CD14-positive monocyte (primary cell): ENCODE measurements around the gene CRIM1. TPM values are rescaled to one million over a fixed set of nuclear protein-coding genes. Genes with fewer than 3 reads are reported as not detected.

Experiments used
- DNase-seq, 3 donors: peaks; one replicate each; pipeline ENCODE4 v3.0.0-alpha.2; 2011 to 2022
- H2AFZ ChIP-seq: 2 replicates; pipeline ENCODE4 v1.6.0; 2012; ENCODE audit warnings: mild to moderate bottlenecking, low read depth, low read length, inconsistent platforms; ENCODE audit not compliant: insufficient read depth, poor library complexity, severe bottlenecking
- H3K27ac ChIP-seq, 2 donors: 1 replicate in 1 of 2; 2 replicates in 1 of 2; pipeline ENCODE4 v1.5.1; 2012 to 2013; ENCODE audit warnings: low read length in 2 of 2, control low read depth in 1 of 2, inconsistent platforms in 1 of 2, low read depth in 1 of 2, mild to moderate bottlenecking in 1 of 2
- H3K27me3 ChIP-seq, 2 donors: one replicate each; pipeline versions ENCODE4 v1.6.0 to v1.6.1; 2011 to 2013; ENCODE audit warnings: low read length in 2 of 2; ENCODE audit not compliant: control insufficient read depth in 2 of 2, insufficient read depth in 2 of 2
- H3K36me3 ChIP-seq, 2 donors: replicated peaks in 1 of 2; 1 replicate in 1 of 2; 2 replicates in 1 of 2; pipeline versions ENCODE4 v1.5.1 to v1.6.1; 2012 to 2013; ENCODE audit warnings: low read length in 2 of 2, control low read depth in 1 of 2, inconsistent platforms in 1 of 2, mild to moderate bottlenecking in 1 of 2; ENCODE audit not compliant: insufficient read depth in 2 of 2, control insufficient read depth in 1 of 2
- H3K4me1 ChIP-seq, 2 donors: 1 replicate in 1 of 2; 2 replicates in 1 of 2; pipeline versions ENCODE4 v1.5.1 to v1.6.1; 2012 to 2013; ENCODE audit warnings: low read length in 2 of 2, control low read depth in 1 of 2, inconsistent platforms in 1 of 2, mild to moderate bottlenecking in 1 of 2, moderate library complexity in 1 of 2; ENCODE audit not compliant: insufficient read depth in 2 of 2, control insufficient read depth in 1 of 2
- H3K4me2 ChIP-seq: replicated peaks from 2 replicates; pipeline ENCODE3; 2012; ENCODE audit warnings: low read length, moderate library complexity, mild to moderate bottlenecking; ENCODE audit not compliant: poor library complexity, severe bottlenecking; ENCODE audit errors: extremely low read depth
- H3K4me3 ChIP-seq, 3 experiments: fragments of 200-600 bp in 1 of 3; sonication (generic) in 1 of 3; replicated peaks in 1 of 3; 1 replicate in 2 of 3; 2 replicates in 1 of 3; pipeline ENCODE4 v1.5.1; 2011 to 2013; ENCODE audit warnings: low read length in 3 of 3, mild to moderate bottlenecking in 3 of 3, control low read depth in 2 of 3, low read depth in 2 of 3, inconsistent platforms in 1 of 3, moderate library complexity in 1 of 3
- H3K79me2 ChIP-seq: 2 replicates; pipeline ENCODE4 v1.6.0; 2012; ENCODE audit warnings: mild to moderate bottlenecking, control low read depth, inconsistent platforms, low read length, moderate library complexity; ENCODE audit not compliant: insufficient read depth
- H3K9ac ChIP-seq: 2 replicates; pipeline ENCODE4 v1.6.0; 2017; ENCODE audit warnings: low read length, mild to moderate bottlenecking; ENCODE audit not compliant: insufficient read depth, poor library complexity, severe bottlenecking
- H3K9me3 ChIP-seq, 2 donors: replicated peaks in 1 of 2; 1 replicate in 1 of 2; 2 replicates in 1 of 2; pipeline versions ENCODE4 v1.5.1 to v1.6.1; 2012 to 2013; ENCODE audit warnings: low read length in 2 of 2, control low read depth in 1 of 2; ENCODE audit not compliant: control insufficient read depth in 1 of 2, insufficient read depth in 1 of 2
- H4K20me1 ChIP-seq: 2 replicates; pipeline ENCODE4 v1.6.0; 2012; ENCODE audit warnings: mild to moderate bottlenecking, low read length, control low read depth, moderate library complexity; ENCODE audit not compliant: insufficient read depth
- H3K27ac Mint-ChIP-seq, 7 donors: one replicate each; pipeline ENCODE4 v1.8.0; 2020; ENCODE audit warnings: mild to moderate bottlenecking in 7 of 7, mixed read lengths in 7 of 7, moderate library complexity in 6 of 7, inconsistent platforms in 2 of 7
- H3K27me3 Mint-ChIP-seq, 3 donors: one replicate each; pipeline ENCODE4 v1.8.0; 2021 to 2022; ENCODE audit warnings: low read depth in 3 of 3, mild to moderate bottlenecking in 3 of 3, mixed read lengths in 3 of 3, moderate library complexity in 3 of 3, inconsistent platforms in 1 of 3
- H3K36me3 Mint-ChIP-seq, 2 donors: one replicate each; pipeline ENCODE4 v1.8.0; 2020; ENCODE audit warnings: mixed read lengths in 2 of 2, inconsistent platforms in 1 of 2, mild to moderate bottlenecking in 1 of 2
- H3K4me1 Mint-ChIP-seq: one replicate; pipeline ENCODE4 v1.8.0; 2020; ENCODE audit warnings: mild to moderate bottlenecking, mixed read lengths
- H3K4me3 Mint-ChIP-seq, 2 donors: one replicate each; pipeline ENCODE4 v1.8.0; 2020; ENCODE audit warnings: mild to moderate bottlenecking in 2 of 2, mixed read lengths in 2 of 2, moderate library complexity in 1 of 2
- H3K9me3 Mint-ChIP-seq, 7 donors: one replicate each; pipeline ENCODE4 v1.8.0; 2020 to 2022; ENCODE audit warnings: mixed read lengths in 7 of 7, mild to moderate bottlenecking in 6 of 7, moderate library complexity in 6 of 7, inconsistent platforms in 2 of 7
- WGBS: methylation state at CpG from one replicate; pipeline ENCODE4 v1.1.5; 2013; ENCODE audit warnings: missing lambda C conversion rate; ENCODE audit not compliant: insufficient coverage; 5-methylcytosine and 5-hydroxymethylcytosine counted together
- intact Hi-C, 2 donors: fragments of 100-400 bp; cut with micrococcal nuclease; formaldehyde crosslinking; loops; one replicate each; pipeline versions ENCODE4 v1.15.0 to v1.15.1; 2023
- polyA plus RNA-seq, 3 donors: library from polyadenylated mRNA; depleted of rRNA in 1 of 3; unstranded in 2 of 3; stranded (reverse) in 1 of 3; fragments of 300-500 nt in 2 of 3; fragments of >200 nt in 1 of 3; fragmentation: Illumina TruSeq in 2 of 3; gene quantifications; 1 replicate in 2 of 3; 2 replicates in 1 of 3; pipeline ENCODE4 v1.2.3, GENCODE V29; 2012 to 2021
- TF ChIP-seq, protein P1 (sequence below): fragments of 200-600 bp; IDR thresholded peaks from one replicate; pipeline ENCODE4 v1.8.0; 2022; ENCODE audit warnings: antibody characterized with exemption, mild to moderate bottlenecking

The CRIM1 gene
- polyA plus RNA-seq, 3 donors: 0.08 to 0.27 TPM; not detected in 1

GRCh38 chr2:36549165-36549574 is 193.6 kb downstream of the CRIM1 start:
- WGBS: 30% methylated on average over 4 of the region's 7 CpGs
- Mint-ChIP-seq H3K4me3 (no peak overlapping the region), H3K36me3 (peaks cover 67% of the 10 kb centered on the region in 2 donors), H3K27me3 (no peaks in the 10 kb centered on the region), H3K27ac (peak overlapping the region in 2 of 7 donors; percentile 3 to 47), H3K4me1 (peaks cover 14% of the 10 kb centered on the region), H3K9me3 (no peaks in the 10 kb centered on the region)
- no peak for DNase-seq
- H3K4me2 ChIP-seq: no peak overlapping the region
- H3K4me1 ChIP-seq: peaks cover 14% of the 10 kb centered on the region in 2 donors
- H2AFZ ChIP-seq: no peak overlapping the region
- intact Hi-C loops: no loop called here
- H3K27ac ChIP-seq: no peak overlapping the region
- no peaks in the 10 kb centered on the region for H3K27me3 ChIP-seq
- H3K79me2 ChIP-seq: no peaks in the 10 kb centered on the region
- H3K9ac ChIP-seq: no peak overlapping the region
- TF ChIP-seq, protein P1, sequence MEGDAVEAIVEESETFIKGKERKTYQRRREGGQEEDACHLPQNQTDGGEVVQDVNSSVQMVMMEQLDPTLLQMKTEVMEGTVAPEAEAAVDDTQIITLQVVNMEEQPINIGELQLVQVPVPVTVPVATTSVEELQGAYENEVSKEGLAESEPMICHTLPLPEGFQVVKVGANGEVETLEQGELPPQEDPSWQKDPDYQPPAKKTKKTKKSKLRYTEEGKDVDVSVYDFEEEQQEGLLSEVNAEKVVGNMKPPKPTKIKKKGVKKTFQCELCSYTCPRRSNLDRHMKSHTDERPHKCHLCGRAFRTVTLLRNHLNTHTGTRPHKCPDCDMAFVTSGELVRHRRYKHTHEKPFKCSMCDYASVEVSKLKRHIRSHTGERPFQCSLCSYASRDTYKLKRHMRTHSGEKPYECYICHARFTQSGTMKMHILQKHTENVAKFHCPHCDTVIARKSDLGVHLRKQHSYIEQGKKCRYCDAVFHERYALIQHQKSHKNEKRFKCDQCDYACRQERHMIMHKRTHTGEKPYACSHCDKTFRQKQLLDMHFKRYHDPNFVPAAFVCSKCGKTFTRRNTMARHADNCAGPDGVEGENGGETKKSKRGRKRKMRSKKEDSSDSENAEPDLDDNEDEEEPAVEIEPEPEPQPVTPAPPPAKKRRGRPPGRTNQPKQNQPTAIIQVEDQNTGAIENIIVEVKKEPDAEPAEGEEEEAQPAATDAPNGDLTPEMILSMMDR: no peak
- H3K36me3 ChIP-seq: peaks cover 35 to 86% of the 10 kb centered on the region in 2 donors
- no peaks in the 10 kb centered on the region for H4K20me1 ChIP-seq
- no peak overlapping the region for H3K4me3 ChIP-seq
- H3K9me3 ChIP-seq: no peaks in the 10 kb centered on the region

- Mint-ChIP-seq H3K36me3 (peaks cover 64 to 65% of the 10 kb centered on the region in 2 donors), H3K27me3 (no peaks in the 10 kb centered on the region), H3K4me1 (peaks cover 22% of the 10 kb centered on the region), H3K9me3 (no peaks in the 10 kb centered on the region), H3K27ac (no peak overlapping the region), H3K4me3 (no peak overlapping the region)
- H3K27ac ChIP-seq: no peak overlapping the region
- H3K4me3 ChIP-seq: no peak overlapping the region
- WGBS: no CpG with 5 or more reads among the region's 5 CpGs
- H3K27me3 ChIP-seq: no peaks in the 10 kb centered on the region
- no peak overlapping the region for H3K4me2 ChIP-seq
- intact Hi-C loops: no loop called here
- TF ChIP-seq, protein P1: no peak
- no peak for DNase-seq
- no peaks in the 10 kb centered on the region for H4K20me1 ChIP-seq
- H3K9ac ChIP-seq: no peak overlapping the region
- no peaks in the 10 kb centered on the region for H3K9me3 ChIP-seq
- H2AFZ ChIP-seq: no peak overlapping the region
- H3K4me1 ChIP-seq: peaks cover 22% of the 10 kb centered on the region in 2 donors
- peaks cover 37 to 83% of the 10 kb centered on the region in 2 donors for H3K36me3 ChIP-seq
- H3K79me2 ChIP-seq: no peaks in the 10 kb centered on the region
Observed at GRCh38 chr2:36550006-36550405, 194.4 kb downstream of the CRIM1 start.
